Measurements from ENCODE around the gene KRT33A. TPM values are rescaled to one million over a fixed set of nuclear protein-coding genes. Genes with fewer than 3 reads are reported as not detected.

Gene KRT33A
- total RNA-seq, 2 experiments from 2014 or later = not detected

- Histone ChIP-seq H3K9me3 (ENCODE audit: control insufficient read depth in 1 of 2, insufficient read depth in 1 of 2, low read length in 2 of 2) (no peaks in the 10 kb centered on the region), H3K27me3 (ENCODE audit: control insufficient read depth in 1 of 2, insufficient read depth in 2 of 2, low read length in 2 of 2) (no peaks in the 10 kb centered on the region), H3K4me3 (ENCODE audit: low read length) (no peak overlapping the region), H3K27ac (ENCODE audit: low read depth in 1 of 2, low read length in 2 of 2) (no peak overlapping the region), H3K36me3 (ENCODE audit: insufficient read depth, low read length) (no peaks in the 10 kb centered on the region), H3K4me1 (ENCODE audit: insufficient read depth, low read length) (peaks cover 75% of the 10 kb centered on the region)
- ATAC-seq (ENCODE audit: poor library complexity) = no peak
- peak in 6 of 14 experiments; percentile 16 to 62 (median 44) for DNase-seq
- peaks cover 7% of the 10 kb centered on the region for H3K9me3 Mint-ChIP-seq
- no peaks in the 10 kb centered on the region for H3K27me3 Mint-ChIP-seq
- intact Hi-C loops (cut with DNase I, micrococcal nuclease) = loop anchor here (5.0 to 10.0 kb wide), 9 partner anchors 92 to 522 kb away; partner anchors contain the start of genes KRTAP4-12 (in 1 of the 2), KRTAP4-16 (in 1 of the 2) and KRTAP9-3 (in 1 of the 2)
- peak; percentile 34 for TF ChIP-seq CTCF (IDR thresholded peaks at IDR 0.05)
- CTCF ChIA-PET = interaction anchor here (3.4 kb wide), 1 partner anchor 16 kb away, joined by 23 read pairs; the partner anchor contains the start of gene KRTAP16-1
- no peak overlapping the region for H3K4me3 Mint-ChIP-seq
- peak overlapping the region; percentile 81 for H3K27ac Mint-ChIP-seq
- peaks cover 69% of the 10 kb centered on the region for H3K4me1 Mint-ChIP-seq (ENCODE audit: low read depth)
- POLR2A ChIA-PET = no interaction called here
- H3K36me3 Mint-ChIP-seq (ENCODE audit: low read depth) = no peaks in the 10 kb centered on the region
These were observed 26.2 kb downstream of the KRT33A start for GRCh38 chr17:41324180-41325075.

GRCh38 chr17:41322903-41323895 is 27.4 kb downstream of the KRT33A start:
- no peaks in the 10 kb centered on the region for H3K36me3 ChIP-seq (ENCODE audit: insufficient read depth, low read length)
- no peak for TF ChIP-seq CTCF (IDR thresholded peaks at IDR 0.05)
- intact Hi-C loops (cut with DNase I, micrococcal nuclease) = loop anchor here (1.0 to 10.0 kb wide), 12 partner anchors 15 to 521 kb away; partner anchors contain the start of genes KRTAP4-12 (in 1 of the 2), KRTAP4-16 (in 1 of the 2) and KRTAP9-3 (in 1 of the 2)
- peaks cover 7% of the 10 kb centered on the region for H3K9me3 Mint-ChIP-seq
- ChIA-PET POLR2A (interaction anchor here (0.6 to 2.6 kb wide), 6 partner anchors 9 to 668 kb away, joined by 3 to 38 read pairs (median 5); partner anchors contain the start of gene KRTAP16-1), CTCF (interaction anchor here (0.6 to 3.4 kb wide), 20 partner anchors 8 to 361 kb away, joined by 3 to 23 read pairs (median 4); partner anchors contain the start of genes KRT39 and KRTAP16-1)
- peak overlapping the region; percentile 89 for H3K27ac Mint-ChIP-seq
- H3K4me3 ChIP-seq (ENCODE audit: low read length) = no peak overlapping the region
- no peak overlapping the region for H3K27ac ChIP-seq (ENCODE audit: low read depth in 1 of 2, low read length in 2 of 2)
- ATAC-seq (ENCODE audit: poor library complexity) (no peak), DNase-seq (no peak)
- H3K9me3 ChIP-seq (ENCODE audit: control insufficient read depth in 1 of 2, insufficient read depth in 1 of 2, low read length in 2 of 2) = no peaks in the 10 kb centered on the region
- no peak overlapping the region for H3K4me3 Mint-ChIP-seq
- H3K27me3 ChIP-seq (ENCODE audit: control insufficient read depth in 1 of 2, insufficient read depth in 2 of 2, low read length in 2 of 2) = no peaks in the 10 kb centered on the region
- H3K27me3 Mint-ChIP-seq = no peaks in the 10 kb centered on the region
- H3K4me1 Mint-ChIP-seq (ENCODE audit: low read depth) = peaks cover 61% of the 10 kb centered on the region
- H3K36me3 Mint-ChIP-seq (ENCODE audit: low read depth) = no peaks in the 10 kb centered on the region
- H3K4me1 ChIP-seq (ENCODE audit: insufficient read depth, low read length) = peaks cover 63% of the 10 kb centered on the region

All from CD4-positive, alpha-beta T cell (primary cell).